GM20431 (cell line): ENCODE results near the gene DHDDS.

Source experiments
- in situ Hi-C: fragments of 300-500 bp; cut with MseI, MboI; formaldehyde crosslinking; loops from one replicate; pipeline ENCODE4 v1.15.0; 2020; ENCODE audit warnings: low sequenced_read_pairs; ENCODE audit not compliant: unreplicated experiment

DHDDS gene

GRCh38 chr1:26417111-26417759 is 14.9 kb upstream of the DHDDS start:
- in situ Hi-C loops, result no loop called here

- in situ Hi-C loops, result no loop called here
Observed at GRCh38 chr1:26418865-26419349, 13.2 kb upstream of the DHDDS start.

GRCh38 chr1:26419494-26419893 is 12.6 kb upstream of the DHDDS start:
- in situ Hi-C loops, result no loop called here

- in situ Hi-C loops, result no loop called here
Observed at GRCh38 chr1:26429721-26430120, 2.4 kb upstream of the DHDDS start.

GRCh38 chr1:26432793-26433192 is 672 bp downstream of the DHDDS start:
- in situ Hi-C loops, result no loop called here

GRCh38 chr1:26434161-26434752 is 2.1 kb downstream of the DHDDS start:
- in situ Hi-C loops, result no loop called here

GRCh38 chr1:26438041-26438440 is 5.9 kb downstream of the DHDDS start:
- in situ Hi-C loops, result no loop called here

- in situ Hi-C loops, result no loop called here
Observed at GRCh38 chr1:26440259-26440658, 8.1 kb downstream of the DHDDS start.

GRCh38 chr1:26449868-26450267 is 17.7 kb downstream of the DHDDS start:
- in situ Hi-C loops, result no loop called here

- in situ Hi-C loops, result no loop called here
Observed at GRCh38 chr1:26450908-26451307, 18.8 kb downstream of the DHDDS start.

- in situ Hi-C loops, result no loop called here
Observed at GRCh38 chr1:26452459-26453183, 20.5 kb downstream of the DHDDS start.

- in situ Hi-C loops, result no loop called here
Observed at GRCh38 chr1:26459148-26459547, 27.0 kb downstream of the DHDDS start.

GRCh38 chr1:26459573-26460031 is 27.5 kb downstream of the DHDDS start:
- in situ Hi-C loops, result no loop called here

- in situ Hi-C loops, result no loop called here
Observed at GRCh38 chr1:26468911-26469310, 36.8 kb downstream of the DHDDS start.

- in situ Hi-C loops, result no loop called here
Observed at GRCh38 chr1:26469558-26469957, 37.4 kb downstream of the DHDDS start.

GRCh38 chr1:26470878-26471497 is 38.9 kb downstream of the DHDDS start:
- in situ Hi-C loops, result no loop called here

GRCh38 chr1:26471498-26472319 is 39.6 kb downstream of the DHDDS start:
- in situ Hi-C loops, result no loop called here

GRCh38 chr1:26472320-26472900 is 40.3 kb downstream of the DHDDS start, which contains the start of gene HMGN2:
Gene HMGN2 (plus strand): TSS chr1:26472440. CDS start chr1:26472613, 173 bp downstream.
- in situ Hi-C loops, result no loop called here
